ENCODE data around the gene CDH24.

DNA sequence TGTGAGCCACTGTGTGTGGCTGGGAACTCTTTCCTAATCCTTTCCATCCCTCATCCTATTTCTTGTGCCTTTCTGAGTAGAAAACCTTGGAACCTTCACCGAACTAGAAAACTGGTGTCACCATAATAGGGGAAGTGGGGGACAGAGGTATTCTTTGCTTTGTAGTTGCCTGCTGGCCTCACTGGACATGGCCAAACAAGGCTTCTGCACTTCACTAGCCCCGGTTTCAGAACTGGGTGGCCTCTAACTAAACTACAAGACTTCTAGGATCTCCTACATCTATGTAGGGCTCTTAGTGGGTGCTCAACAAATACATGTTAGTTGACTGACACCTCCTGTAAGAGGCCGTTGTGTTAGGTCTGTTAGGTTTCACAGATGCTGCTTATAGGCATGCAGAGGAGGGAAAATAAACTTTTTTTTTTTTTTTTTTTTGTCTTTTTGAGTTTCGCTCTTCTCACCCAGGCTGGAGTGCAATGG lies 48.1 kb upstream of the CDH24 start:
- TF ChIP-seq, protein P1, sequence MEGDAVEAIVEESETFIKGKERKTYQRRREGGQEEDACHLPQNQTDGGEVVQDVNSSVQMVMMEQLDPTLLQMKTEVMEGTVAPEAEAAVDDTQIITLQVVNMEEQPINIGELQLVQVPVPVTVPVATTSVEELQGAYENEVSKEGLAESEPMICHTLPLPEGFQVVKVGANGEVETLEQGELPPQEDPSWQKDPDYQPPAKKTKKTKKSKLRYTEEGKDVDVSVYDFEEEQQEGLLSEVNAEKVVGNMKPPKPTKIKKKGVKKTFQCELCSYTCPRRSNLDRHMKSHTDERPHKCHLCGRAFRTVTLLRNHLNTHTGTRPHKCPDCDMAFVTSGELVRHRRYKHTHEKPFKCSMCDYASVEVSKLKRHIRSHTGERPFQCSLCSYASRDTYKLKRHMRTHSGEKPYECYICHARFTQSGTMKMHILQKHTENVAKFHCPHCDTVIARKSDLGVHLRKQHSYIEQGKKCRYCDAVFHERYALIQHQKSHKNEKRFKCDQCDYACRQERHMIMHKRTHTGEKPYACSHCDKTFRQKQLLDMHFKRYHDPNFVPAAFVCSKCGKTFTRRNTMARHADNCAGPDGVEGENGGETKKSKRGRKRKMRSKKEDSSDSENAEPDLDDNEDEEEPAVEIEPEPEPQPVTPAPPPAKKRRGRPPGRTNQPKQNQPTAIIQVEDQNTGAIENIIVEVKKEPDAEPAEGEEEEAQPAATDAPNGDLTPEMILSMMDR (optimal IDR thresholded peaks at IDR 0.05 in 1 of 3, IDR thresholded peaks at IDR 0.05 in 1 of 3, conservative IDR thresholded peaks at IDR 0.05 in 1 of 3; ENCODE audit: extremely low read depth in 1 of 3, insufficient read depth in 2 of 3, low read length in 3 of 3), result no peak
- no peak for TF ChIP-seq EZH2 (IDR thresholded peaks at IDR 0.05; ENCODE audit: low read length)
